Measurements from ENCODE around the gene SCG5.

Gene SCG5

DNA sequence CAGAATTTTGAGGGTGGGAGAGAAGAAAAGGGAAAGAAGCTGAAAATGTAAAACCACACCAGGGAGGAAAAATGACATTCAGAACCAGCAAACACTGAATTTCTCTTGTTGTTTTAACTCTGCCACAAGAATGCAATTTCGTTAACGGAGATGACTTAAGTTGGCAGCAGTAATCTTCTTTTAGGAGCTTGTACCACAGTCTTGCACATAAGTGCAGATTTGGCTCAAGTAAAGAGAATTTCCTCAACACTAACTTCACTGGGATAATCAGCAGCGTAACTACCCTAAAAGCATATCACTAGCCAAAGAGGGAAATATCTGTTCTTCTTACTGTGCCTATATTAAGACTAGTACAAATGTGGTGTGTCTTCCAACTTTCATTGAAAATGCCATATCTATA, 91.8 kb downstream of the SCG5 start:
- no peak for ATAC-seq
- TF ChIP-seq ZNF8 (CRISPR knock-in tag; IDR thresholded peaks at IDR 0.05), result no peak
- peak; percentile 71 for TF ChIP-seq ISL1 (CRISPR knock-in tag; IDR thresholded peaks at IDR 0.05)
- no peak for TF ChIP-seq TOX (CRISPR knock-in tag; IDR thresholded peaks at IDR 0.05; ENCODE audit: borderline replicate concordance)
- no peak for TF ChIP-seq RARB (CRISPR knock-in tag; IDR thresholded peaks at IDR 0.05)

DNA sequence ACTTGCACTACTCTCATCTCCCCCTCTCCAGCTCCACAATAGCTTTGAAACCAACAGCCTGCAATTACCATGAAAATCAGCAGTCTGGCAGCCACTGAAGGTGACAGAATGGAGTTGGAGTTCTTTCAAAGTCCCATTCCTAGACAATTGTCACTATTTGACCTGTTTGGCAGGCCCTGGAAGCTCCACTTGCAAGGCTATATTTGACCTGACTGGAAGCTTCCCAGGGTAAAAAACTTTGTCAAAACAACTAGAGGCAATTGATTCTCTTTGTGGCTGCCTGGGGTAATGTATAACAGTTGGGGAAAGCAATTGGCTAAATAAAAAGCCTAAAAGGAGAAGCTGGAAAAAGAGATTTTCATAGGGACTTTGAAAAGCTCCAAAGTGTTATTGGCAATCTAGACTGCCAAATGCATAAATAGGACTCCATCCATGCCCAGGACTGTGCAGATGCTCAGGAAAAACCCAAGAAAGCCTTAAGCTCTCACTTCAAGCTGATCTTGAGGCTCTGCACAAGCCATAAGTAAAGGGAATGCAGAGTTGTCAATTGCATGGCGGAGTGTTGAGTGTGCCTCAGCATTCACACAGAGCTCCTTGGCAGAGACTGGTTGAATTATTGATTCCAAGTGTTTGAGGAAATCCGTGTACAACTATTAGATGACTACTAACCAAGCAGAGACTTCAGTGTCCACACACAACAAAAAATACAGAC, 94.6 kb downstream of the SCG5 start:
- no peak for TF ChIP-seq OSR1 (CRISPR knock-in tag; IDR thresholded peaks at IDR 0.05)
- no peak for TF ChIP-seq SNAI2 (CRISPR knock-in tag; IDR thresholded peaks at IDR 0.05)
- TF ChIP-seq, protein P1, sequence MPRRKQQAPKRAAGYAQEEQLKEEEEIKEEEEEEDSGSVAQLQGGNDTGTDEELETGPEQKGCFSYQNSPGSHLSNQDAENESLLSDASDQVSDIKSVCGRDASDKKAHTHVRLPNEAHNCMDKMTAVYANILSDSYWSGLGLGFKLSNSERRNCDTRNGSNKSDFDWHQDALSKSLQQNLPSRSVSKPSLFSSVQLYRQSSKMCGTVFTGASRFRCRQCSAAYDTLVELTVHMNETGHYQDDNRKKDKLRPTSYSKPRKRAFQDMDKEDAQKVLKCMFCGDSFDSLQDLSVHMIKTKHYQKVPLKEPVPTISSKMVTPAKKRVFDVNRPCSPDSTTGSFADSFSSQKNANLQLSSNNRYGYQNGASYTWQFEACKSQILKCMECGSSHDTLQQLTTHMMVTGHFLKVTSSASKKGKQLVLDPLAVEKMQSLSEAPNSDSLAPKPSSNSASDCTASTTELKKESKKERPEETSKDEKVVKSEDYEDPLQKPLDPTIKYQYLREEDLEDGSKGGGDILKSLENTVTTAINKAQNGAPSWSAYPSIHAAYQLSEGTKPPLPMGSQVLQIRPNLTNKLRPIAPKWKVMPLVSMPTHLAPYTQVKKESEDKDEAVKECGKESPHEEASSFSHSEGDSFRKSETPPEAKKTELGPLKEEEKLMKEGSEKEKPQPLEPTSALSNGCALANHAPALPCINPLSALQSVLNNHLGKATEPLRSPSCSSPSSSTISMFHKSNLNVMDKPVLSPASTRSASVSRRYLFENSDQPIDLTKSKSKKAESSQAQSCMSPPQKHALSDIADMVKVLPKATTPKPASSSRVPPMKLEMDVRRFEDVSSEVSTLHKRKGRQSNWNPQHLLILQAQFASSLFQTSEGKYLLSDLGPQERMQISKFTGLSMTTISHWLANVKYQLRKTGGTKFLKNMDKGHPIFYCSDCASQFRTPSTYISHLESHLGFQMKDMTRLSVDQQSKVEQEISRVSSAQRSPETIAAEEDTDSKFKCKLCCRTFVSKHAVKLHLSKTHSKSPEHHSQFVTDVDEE (CRISPR knock-in tag; IDR thresholded peaks at IDR 0.05), result no peak
- TF ChIP-seq ZNF70 (CRISPR knock-in tag; IDR thresholded peaks at IDR 0.05), result no peak
- TF ChIP-seq PPARA (CRISPR knock-in tag; IDR thresholded peaks at IDR 0.05; ENCODE audit: borderline replicate concordance), result no peak
- TF ChIP-seq, protein P2, sequence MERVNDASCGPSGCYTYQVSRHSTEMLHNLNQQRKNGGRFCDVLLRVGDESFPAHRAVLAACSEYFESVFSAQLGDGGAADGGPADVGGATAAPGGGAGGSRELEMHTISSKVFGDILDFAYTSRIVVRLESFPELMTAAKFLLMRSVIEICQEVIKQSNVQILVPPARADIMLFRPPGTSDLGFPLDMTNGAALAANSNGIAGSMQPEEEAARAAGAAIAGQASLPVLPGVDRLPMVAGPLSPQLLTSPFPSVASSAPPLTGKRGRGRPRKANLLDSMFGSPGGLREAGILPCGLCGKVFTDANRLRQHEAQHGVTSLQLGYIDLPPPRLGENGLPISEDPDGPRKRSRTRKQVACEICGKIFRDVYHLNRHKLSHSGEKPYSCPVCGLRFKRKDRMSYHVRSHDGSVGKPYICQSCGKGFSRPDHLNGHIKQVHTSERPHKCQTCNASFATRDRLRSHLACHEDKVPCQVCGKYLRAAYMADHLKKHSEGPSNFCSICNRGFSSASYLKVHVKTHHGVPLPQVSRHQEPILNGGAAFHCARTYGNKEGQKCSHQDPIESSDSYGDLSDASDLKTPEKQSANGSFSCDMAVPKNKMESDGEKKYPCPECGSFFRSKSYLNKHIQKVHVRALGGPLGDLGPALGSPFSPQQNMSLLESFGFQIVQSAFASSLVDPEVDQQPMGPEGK (CRISPR knock-in tag; IDR thresholded peaks at IDR 0.05; ENCODE audit: borderline replicate concordance), result no peak
- no peak for TF ChIP-seq TOX (CRISPR knock-in tag; IDR thresholded peaks at IDR 0.05; ENCODE audit: borderline replicate concordance)
- TF ChIP-seq ARNTL (CRISPR knock-in tag; IDR thresholded peaks at IDR 0.05; ENCODE audit: borderline replicate concordance, low read depth), result no peak
- no peak for TF ChIP-seq CSDC2 (CRISPR knock-in tag; IDR thresholded peaks at IDR 0.05)
- no peak for TF ChIP-seq ESRRG (CRISPR knock-in tag; IDR thresholded peaks at IDR 0.05)
- no peak for TF ChIP-seq BACH2 (CRISPR knock-in tag; IDR thresholded peaks at IDR 0.05; ENCODE audit: borderline replicate concordance)
- no peak for TF ChIP-seq TCF4 (CRISPR knock-in tag; IDR thresholded peaks at IDR 0.05; ENCODE audit: borderline replicate concordance)
- TF ChIP-seq, protein P3, sequence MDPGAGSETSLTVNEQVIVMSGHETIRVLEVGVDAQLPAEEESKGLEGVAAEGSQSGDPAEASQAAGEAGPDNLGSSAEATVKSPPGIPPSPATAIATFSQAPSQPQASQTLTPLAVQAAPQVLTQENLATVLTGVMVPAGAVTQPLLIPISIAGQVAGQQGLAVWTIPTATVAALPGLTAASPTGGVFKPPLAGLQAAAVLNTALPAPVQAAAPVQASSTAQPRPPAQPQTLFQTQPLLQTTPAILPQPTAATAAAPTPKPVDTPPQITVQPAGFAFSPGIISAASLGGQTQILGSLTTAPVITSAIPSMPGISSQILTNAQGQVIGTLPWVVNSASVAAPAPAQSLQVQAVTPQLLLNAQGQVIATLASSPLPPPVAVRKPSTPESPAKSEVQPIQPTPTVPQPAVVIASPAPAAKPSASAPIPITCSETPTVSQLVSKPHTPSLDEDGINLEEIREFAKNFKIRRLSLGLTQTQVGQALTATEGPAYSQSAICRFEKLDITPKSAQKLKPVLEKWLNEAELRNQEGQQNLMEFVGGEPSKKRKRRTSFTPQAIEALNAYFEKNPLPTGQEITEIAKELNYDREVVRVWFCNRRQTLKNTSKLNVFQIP (CRISPR knock-in tag; IDR thresholded peaks at IDR 0.05; ENCODE audit: borderline replicate concordance, low read depth), result no peak
- TF ChIP-seq ZNF8 (CRISPR knock-in tag; IDR thresholded peaks at IDR 0.05), result no peak
- TF ChIP-seq, protein P4, sequence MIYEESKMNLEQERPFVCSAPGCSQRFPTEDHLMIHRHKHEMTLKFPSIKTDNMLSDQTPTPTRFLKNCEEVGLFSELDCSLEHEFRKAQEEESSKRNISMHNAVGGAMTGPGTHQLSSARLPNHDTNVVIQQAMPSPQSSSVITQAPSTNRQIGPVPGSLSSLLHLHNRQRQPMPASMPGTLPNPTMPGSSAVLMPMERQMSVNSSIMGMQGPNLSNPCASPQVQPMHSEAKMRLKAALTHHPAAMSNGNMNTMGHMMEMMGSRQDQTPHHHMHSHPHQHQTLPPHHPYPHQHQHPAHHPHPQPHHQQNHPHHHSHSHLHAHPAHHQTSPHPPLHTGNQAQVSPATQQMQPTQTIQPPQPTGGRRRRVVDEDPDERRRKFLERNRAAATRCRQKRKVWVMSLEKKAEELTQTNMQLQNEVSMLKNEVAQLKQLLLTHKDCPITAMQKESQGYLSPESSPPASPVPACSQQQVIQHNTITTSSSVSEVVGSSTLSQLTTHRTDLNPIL (CRISPR knock-in tag; IDR thresholded peaks at IDR 0.05; ENCODE audit: low read depth), result no peak
- no peak for TF ChIP-seq ZNF565 (CRISPR knock-in tag; conservative IDR thresholded peaks at IDR 0.05; ENCODE audit: low read depth)
- TF ChIP-seq ZC3H10 (CRISPR knock-in tag; IDR thresholded peaks at IDR 0.05), result no peak
- ATAC-seq, result no peak

DNA sequence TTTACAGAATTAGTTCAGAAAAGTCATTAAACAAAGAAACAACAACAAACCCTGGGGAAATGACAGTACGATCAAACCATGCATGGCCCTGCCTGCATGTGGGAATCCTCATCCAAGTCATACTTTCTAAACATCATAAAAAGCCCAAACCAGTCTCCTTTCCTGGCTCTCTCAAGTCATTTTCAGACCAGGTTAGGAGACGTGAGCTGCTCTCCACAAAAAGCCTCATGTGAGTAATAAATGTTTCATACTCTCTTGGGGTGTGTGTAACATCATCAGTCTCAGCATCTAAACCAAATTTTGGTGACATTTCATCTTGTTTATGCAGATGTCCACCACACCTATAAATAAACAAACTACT, 95.2 kb downstream of the SCG5 start:
- ATAC-seq, result no peak
- TF ChIP-seq, protein P3 (CRISPR knock-in tag; IDR thresholded peaks at IDR 0.05; ENCODE audit: borderline replicate concordance, low read depth), result no peak
- TF ChIP-seq, protein P4 (CRISPR knock-in tag; IDR thresholded peaks at IDR 0.05; ENCODE audit: low read depth), result no peak

Measured in SK-N-SH treated with all-trans-retinoic acid at 6 μM for 48 hours (cell line).